Heart left ventricle (tissue), 13 donors: ENCODE results near the gene PDE7B.

Experiments used
- CTCF ChIP-seq, 12 donors: fragments of 200-600 bp; sonication (generic) in 4 of 12; IDR thresholded peaks; one replicate each; pipeline versions ENCODE4 v1.5.0 to v1.8.0; 2018 to 2022; ENCODE audit warnings: antibody characterized with exemption in 12 of 12, mild to moderate bottlenecking in 5 of 12
- POLR2A ChIP-seq, 2 donors: fragments of 450-650 bp; IDR thresholded peaks; one replicate each; pipeline ENCODE4 v1.6.1; 2017; ENCODE audit warnings: antibody characterized with exemption in 2 of 2, mild to moderate bottlenecking in 2 of 2, moderate library complexity in 2 of 2
- donor health status: ischemic (EF 13 %, LVEDD 7.1; RV severe dilation, severe dysfunction).
- donor health status: DM: no; HTN: yes; CAD: no.
- donor health status: DM: no; HTN: no; CAD: no.
- donor health status: ischemic (EF 25% LVEDD 6.9; RV normal size, moderate dysfunction).
- donor health status: ischemic (EF 25% LVEDD 5.7; RV mildly dilated, moderate dysfunction).
- donor health status: ischemic (EF 35%, LVEDD 5.7; RV mildly dilated, moderate dysfunction).
- donor health status: nonischemic (EF 11% LVEDD 7.7; RV severe dilation, severe dysfunction).
- donor health status: DM: yes; HTN: yes; CAD: no.
- donor health status: PGD.
- donor health status: ischemic (EF 29% LVEDD 5.4; RV normal size, mild dysfunction).
- donor health status: nonischemic (EF 23%, LVEDD 6.1; RV moderate dilation, normal function).

- TF ChIP-seq CTCF (IDR thresholded peaks at IDR 0.05) (no peak), POLR2A (IDR thresholded peaks at IDR 0.05) (no peak)
Observed at GRCh38 chr6:136244061-136244616, 392.6 kb downstream of the PDE7B start.
